ENCODE results near the gene TPD52L2. TPM values are rescaled to one million over a fixed set of nuclear protein-coding genes. Genes with fewer than 3 reads are reported as not detected.

TPD52L2 gene
- polyA plus RNA-seq, 1 experiment, result 202 TPM

DNA sequence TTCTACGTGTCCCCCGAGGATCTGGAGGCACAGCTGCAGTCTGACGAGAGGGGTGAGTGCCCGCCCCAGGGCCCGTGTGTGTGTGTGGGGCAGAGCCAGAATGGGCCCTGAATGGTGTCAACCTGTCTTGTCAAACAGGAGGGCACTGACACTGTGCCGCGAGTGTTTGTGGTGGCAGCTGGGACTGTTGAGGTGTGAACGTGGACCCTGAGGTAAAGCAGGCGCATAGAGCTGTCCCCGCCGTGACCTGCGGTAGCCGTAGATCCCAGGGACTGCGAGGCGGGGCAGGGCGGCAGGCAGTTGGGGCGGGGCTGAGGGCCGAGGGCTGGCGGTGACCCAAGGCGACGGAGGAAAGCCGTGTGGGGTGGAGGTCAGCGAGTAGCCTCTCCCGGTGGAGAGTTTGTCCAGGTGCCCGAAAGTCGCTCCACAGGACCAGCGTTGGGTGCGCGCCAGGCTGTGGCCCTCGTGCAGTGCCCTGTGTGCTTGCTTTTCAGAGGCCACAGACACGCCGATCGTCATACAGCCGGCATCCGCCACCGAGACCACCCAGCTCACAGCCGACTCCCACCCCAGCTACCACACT lies 66.0 kb downstream of the TPD52L2 start:
- Histone ChIP-seq H3K27me3 (ENCODE audit: control insufficient read depth, insufficient read depth, low read length) (no peaks in the 10 kb centered on the region), H3K4me3 (ENCODE audit: low read depth, low read length) (no peak overlapping the region), H3K9me3 (ENCODE audit: control insufficient read depth, insufficient read depth, low read length) (no peaks in the 10 kb centered on the region; the same call in 1 of the 2 replicates), H3K27ac (ENCODE audit: low read depth, low read length) (no peak overlapping the region)
- CTCF ChIA-PET, result no interaction called here
- TF ChIP-seq, protein P1, sequence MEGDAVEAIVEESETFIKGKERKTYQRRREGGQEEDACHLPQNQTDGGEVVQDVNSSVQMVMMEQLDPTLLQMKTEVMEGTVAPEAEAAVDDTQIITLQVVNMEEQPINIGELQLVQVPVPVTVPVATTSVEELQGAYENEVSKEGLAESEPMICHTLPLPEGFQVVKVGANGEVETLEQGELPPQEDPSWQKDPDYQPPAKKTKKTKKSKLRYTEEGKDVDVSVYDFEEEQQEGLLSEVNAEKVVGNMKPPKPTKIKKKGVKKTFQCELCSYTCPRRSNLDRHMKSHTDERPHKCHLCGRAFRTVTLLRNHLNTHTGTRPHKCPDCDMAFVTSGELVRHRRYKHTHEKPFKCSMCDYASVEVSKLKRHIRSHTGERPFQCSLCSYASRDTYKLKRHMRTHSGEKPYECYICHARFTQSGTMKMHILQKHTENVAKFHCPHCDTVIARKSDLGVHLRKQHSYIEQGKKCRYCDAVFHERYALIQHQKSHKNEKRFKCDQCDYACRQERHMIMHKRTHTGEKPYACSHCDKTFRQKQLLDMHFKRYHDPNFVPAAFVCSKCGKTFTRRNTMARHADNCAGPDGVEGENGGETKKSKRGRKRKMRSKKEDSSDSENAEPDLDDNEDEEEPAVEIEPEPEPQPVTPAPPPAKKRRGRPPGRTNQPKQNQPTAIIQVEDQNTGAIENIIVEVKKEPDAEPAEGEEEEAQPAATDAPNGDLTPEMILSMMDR (IDR thresholded peaks at IDR 0.05; ENCODE audit: low read depth, low read length), result no peak
- DNase-seq (ENCODE audit: low read depth, low spot score), result no peak
- POLR2A ChIA-PET, result interaction anchor here (0.7 kb wide), 1 partner anchor 19 kb away, joined by 4 read pairs; no protein-coding TSS in a partner anchor

DNA sequence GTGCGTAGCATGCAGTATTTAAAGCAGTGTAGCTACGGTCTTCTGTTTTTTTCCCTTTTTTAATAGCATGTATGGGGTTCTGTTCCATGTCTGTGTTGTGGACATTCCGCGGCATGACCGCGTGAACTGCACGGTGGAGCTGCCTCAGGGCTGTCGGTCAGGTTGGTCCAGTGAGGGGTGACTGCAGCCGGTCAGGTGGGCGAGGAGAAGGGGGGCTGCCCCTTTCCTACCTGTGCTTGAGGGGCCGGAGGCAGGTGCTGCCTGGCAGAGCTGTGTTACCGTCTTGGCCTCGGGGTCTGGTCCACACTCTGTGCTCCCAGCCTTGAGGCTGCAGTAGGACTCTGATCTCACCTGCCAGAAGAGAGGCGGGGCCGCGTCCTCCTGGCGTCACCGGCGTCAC lies 66.7 kb downstream of the TPD52L2 start:
- H3K9me3 ChIP-seq (ENCODE audit: control insufficient read depth, insufficient read depth, low read length), result no peaks in the 10 kb centered on the region; the same call in 1 of the 2 replicates
- DNase-seq (ENCODE audit: low read depth, low spot score), result no peak

DNA sequence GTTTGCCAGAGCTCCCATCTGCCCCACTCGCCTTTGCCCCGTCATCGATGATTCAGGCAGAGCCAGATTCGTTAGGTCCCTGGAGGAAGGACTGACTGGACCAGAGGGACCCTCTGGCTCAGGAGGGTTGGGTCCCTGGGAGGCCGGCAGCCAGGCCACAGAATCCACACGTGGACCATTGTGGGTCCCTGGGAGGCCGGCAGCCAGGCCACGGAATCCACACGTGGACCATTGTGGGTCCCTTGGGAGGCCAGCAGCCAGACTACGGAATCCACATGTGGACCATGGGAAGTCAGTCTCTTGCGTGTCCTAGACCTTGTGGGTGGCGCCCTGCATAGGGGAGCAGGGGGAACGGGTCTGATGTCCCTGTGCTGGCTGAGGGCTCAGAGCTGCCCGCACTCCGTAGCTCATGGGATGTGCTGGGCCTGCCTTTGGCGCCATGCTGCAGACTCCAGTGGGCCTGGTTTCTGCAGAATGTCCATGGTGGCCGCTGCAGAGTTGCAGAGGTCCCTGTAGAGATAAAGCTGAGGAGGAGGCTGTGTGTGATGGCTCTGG lies 67.6 kb downstream of the TPD52L2 start:
- H3K27me3 ChIP-seq (ENCODE audit: control insufficient read depth, insufficient read depth, low read length), result no peaks in the 10 kb centered on the region
- TF ChIP-seq, protein P1 (IDR thresholded peaks at IDR 0.05; ENCODE audit: low read depth, low read length), result no peak
- H3K9me3 ChIP-seq (ENCODE audit: control insufficient read depth, insufficient read depth, low read length), result no peaks in the 10 kb centered on the region; the same call in 1 of the 2 replicates
- CTCF ChIA-PET, result no interaction called here
- no peak overlapping the region for H3K4me3 ChIP-seq (ENCODE audit: low read depth, low read length)
- H3K27ac ChIP-seq (ENCODE audit: low read depth, low read length), result no peak overlapping the region
- no peak for DNase-seq (ENCODE audit: low read depth, low spot score)
- POLR2A ChIA-PET, result interaction anchor here (0.6 kb wide), 1 partner anchor 10 kb away, joined by 4 read pairs; no protein-coding TSS in a partner anchor

More for the DNA sequence above, 66.7 kb downstream of the TPD52L2 start:
- ChIA-PET POLR2A (interaction anchor here (0.6 to 0.7 kb wide), 2 partner anchors 9 to 19 kb away, joined by 4 read pairs; no protein-coding TSS in a partner anchor), CTCF (no interaction called here)
- TF ChIP-seq, protein P1 (IDR thresholded peaks at IDR 0.05; ENCODE audit: low read depth, low read length), result no peak
- Histone ChIP-seq H3K4me3 (ENCODE audit: low read depth, low read length) (no peak overlapping the region), H3K27me3 (ENCODE audit: control insufficient read depth, insufficient read depth, low read length) (no peaks in the 10 kb centered on the region), H3K27ac (ENCODE audit: low read depth, low read length) (no peak overlapping the region)

DNA sequence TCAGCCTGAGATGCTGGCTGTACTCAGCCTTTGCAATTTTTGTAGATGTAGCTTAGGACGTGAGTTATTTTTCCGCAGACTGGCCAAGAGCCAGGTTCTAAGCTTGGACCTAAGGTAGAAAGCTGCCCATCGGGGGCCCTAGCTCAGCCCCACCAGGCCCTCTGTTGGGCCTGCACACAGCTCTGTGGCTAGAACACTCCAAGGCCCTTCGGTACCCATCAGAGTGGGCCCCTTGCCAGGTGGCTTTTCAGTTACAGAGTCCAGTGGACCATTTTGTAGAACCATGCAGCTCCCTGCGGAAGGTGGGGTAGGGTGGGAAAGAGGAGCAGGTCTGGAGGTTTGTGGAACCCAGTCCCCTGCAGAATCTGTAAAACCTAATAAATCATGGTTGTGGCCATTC lies 68.6 kb downstream of the TPD52L2 start:
- Histone ChIP-seq H3K27ac (ENCODE audit: low read depth, low read length) (no peak overlapping the region), H3K27me3 (ENCODE audit: control insufficient read depth, insufficient read depth, low read length) (no peaks in the 10 kb centered on the region), H3K4me3 (ENCODE audit: low read depth, low read length) (no peak overlapping the region), H3K9me3 (ENCODE audit: control insufficient read depth, insufficient read depth, low read length) (peaks cover 4% of the 10 kb centered on the region; the same call in 1 of the 2 replicates)
- TF ChIP-seq, protein P1 (IDR thresholded peaks at IDR 0.05; ENCODE audit: low read depth, low read length), result no peak
- ChIA-PET POLR2A (no interaction called here), CTCF (no interaction called here)
- DNase-seq (ENCODE audit: low read depth, low spot score), result no peak

DNA sequence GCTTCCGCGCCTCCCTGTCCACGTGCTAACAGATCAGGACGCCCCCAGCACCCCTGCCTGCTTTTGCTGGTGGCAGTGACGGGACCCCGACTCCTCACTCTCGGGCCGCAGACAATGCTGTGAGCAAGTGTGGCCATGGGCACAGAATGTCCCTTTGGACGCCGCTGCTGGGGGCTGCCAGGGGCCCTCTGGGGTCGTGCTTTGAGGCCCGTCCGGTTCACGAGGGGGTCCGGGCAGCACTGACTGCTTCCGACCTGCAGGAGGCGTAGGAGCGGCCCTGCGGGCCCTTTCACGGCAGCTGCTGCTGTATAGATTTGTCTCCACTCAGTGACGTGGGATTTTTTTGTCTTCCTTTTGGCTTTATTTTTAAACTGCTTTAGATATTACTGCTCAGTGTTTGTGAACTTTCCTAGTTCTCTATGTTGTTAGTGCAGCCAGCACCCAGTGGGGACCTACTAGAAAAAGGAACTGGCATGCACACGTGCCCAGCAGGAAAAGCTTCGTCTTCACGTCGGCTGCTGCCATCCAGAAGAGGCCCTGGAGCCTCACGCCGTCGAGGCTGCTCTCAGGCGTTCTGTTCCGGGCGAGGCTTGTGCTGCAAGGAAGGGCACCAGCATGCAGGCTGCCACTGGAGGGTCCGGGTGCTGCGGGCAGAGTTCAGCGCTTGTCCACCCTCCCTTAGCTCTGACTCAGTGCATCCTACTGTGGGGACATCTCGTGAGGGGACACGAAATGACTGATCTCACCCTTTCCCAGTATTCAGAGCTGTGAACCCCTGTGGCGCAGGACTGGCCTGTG lies 69.4 kb downstream of the TPD52L2 start:
- TF ChIP-seq, protein P1 (IDR thresholded peaks at IDR 0.05; ENCODE audit: low read depth, low read length), result peak; percentile 41

More for the DNA sequence above, 69.4 kb downstream of the TPD52L2 start:
- CTCF ChIA-PET, result no interaction called here
- POLR2A ChIA-PET, result no interaction called here
- Histone ChIP-seq H3K9me3 (ENCODE audit: control insufficient read depth, insufficient read depth, low read length) (peaks cover 8% of the 10 kb centered on the region; the same call in 1 of the 2 replicates), H3K4me3 (ENCODE audit: low read depth, low read length) (no peak overlapping the region), H3K27me3 (ENCODE audit: control insufficient read depth, insufficient read depth, low read length) (no peaks in the 10 kb centered on the region), H3K27ac (ENCODE audit: low read depth, low read length) (no peak overlapping the region)
- no peak for DNase-seq (ENCODE audit: low read depth, low spot score)

All from AG04450 (cell line).